DOHH2 (cell line): Measurements from ENCODE around the gene PCNX3.

ENCODE experiments used
- EZH2phosphoT487 ChIP-seq: fragments of 200-600 bp; sonication (generic); IDR thresholded peaks from 2 replicates; pipeline ENCODE4 v1.6.1; 2017; ENCODE audit warnings: borderline replicate concordance, mild to moderate bottlenecking, antibody characterized with exemption, low read length, moderate library complexity, mixed read lengths
- TF ChIP-seq, protein P1 (sequence below): fragments of 200-600 bp; sonication (generic); IDR thresholded peaks from one replicate; pipeline ENCODE4 v1.5.1; 2014; ENCODE audit warnings: antibody characterized with exemption, mild to moderate bottlenecking, low read depth, low read length; ENCODE audit not compliant: poor library complexity, severe bottlenecking

DNA sequence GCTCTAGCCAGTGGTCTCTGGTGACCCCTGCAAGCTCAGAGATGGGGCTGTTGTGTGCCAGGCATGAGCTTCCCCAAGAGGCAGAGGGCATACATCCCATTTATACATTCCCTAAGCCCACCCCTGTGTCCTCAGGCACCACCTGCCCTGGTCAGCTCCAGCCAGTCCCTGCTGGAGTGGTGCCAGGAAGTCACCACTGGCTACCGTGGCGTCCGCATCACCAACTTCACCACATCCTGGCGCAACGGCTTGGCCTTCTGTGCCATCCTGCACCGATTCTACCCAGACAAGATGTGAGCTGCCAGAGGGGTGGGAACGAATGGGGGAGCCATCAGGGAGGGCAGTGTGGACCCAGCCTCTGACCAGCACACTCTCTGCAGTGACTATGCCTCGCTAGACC lies 31.5 kb upstream of the PCNX3 start:
- TF ChIP-seq, protein P1, sequence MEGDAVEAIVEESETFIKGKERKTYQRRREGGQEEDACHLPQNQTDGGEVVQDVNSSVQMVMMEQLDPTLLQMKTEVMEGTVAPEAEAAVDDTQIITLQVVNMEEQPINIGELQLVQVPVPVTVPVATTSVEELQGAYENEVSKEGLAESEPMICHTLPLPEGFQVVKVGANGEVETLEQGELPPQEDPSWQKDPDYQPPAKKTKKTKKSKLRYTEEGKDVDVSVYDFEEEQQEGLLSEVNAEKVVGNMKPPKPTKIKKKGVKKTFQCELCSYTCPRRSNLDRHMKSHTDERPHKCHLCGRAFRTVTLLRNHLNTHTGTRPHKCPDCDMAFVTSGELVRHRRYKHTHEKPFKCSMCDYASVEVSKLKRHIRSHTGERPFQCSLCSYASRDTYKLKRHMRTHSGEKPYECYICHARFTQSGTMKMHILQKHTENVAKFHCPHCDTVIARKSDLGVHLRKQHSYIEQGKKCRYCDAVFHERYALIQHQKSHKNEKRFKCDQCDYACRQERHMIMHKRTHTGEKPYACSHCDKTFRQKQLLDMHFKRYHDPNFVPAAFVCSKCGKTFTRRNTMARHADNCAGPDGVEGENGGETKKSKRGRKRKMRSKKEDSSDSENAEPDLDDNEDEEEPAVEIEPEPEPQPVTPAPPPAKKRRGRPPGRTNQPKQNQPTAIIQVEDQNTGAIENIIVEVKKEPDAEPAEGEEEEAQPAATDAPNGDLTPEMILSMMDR: no peak
- TF ChIP-seq EZH2phosphoT487: no peak
